GM18511 (cell line): ENCODE results near the gene DLGAP3.
"Not testable (repeated sequence)": the region's sequence is repeated elsewhere in the genome, so short reads cannot be mapped to it uniquely, and the experiment has no call there.

Experiments used
- ATAC-seq: cut with Tn5 transposase; IDR thresholded peaks from one replicate; pipeline ENCODE4 v1.9.1; 2021; ENCODE audit warnings: mild to moderate bottlenecking, moderate library complexity; ENCODE audit not compliant: unreplicated experiment

Gene DLGAP3

DNA sequence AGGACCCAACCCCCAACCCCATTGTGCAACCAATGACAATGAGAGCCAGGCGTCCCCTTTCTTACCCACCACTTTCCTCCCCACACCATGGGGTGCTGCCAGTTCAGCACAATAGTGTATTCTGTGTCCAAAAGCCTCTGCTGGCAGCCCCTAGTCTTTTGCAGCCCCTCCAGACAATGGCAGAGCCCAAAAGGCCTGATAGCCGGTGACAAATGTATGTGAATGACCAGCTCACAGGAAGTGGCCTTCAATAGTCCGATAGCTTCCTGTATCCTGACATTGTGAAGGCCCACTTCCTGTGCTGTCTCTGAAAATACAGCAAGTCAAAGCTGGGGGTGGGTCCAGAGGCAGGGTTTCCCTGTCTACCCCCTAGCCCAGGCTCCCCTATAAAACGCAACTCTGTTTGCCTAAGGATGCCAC lies 86.5 kb downstream of the DLGAP3 start:
- no peak for ATAC-seq

DNA sequence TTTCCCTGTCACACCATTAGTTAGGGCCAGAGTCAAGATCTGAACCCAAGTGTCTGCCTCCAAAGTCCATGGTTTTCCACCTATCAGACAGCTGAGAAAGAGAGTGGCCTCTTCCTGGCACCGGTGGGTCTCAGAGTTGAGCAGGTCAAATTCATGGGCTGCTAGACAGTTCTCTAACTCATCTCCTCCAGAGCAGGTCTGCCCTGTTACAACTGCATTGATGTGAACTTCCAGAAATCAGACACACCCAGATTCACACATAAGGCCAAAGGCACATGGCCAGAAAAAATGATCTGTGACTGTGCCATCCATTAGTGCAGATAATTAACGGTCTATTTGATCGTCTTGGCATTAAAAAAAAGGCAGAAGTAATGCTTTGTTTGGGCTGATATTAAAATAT lies 87.4 kb downstream of the DLGAP3 start:
- no peak for ATAC-seq

DNA sequence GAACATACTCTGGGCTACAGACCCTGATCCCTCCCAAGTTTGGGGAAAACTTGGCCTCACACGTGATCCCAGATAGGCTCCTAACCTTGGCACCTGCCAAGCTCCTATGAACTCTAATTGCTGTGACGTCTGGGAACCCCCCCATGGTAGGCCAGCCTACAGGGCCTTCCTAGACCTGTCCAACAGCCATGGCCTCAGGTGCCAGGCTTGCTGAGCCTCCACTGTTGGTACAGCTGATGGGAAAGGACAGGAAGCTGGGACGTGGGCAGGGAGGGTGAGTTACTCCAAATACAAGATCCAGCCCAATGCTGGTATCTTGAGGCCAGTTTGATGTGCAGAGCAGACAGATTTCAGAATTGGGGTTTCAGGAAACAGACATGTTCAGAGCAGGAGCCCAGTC lies 89.0 kb downstream of the DLGAP3 start:
- no peak for ATAC-seq

DNA sequence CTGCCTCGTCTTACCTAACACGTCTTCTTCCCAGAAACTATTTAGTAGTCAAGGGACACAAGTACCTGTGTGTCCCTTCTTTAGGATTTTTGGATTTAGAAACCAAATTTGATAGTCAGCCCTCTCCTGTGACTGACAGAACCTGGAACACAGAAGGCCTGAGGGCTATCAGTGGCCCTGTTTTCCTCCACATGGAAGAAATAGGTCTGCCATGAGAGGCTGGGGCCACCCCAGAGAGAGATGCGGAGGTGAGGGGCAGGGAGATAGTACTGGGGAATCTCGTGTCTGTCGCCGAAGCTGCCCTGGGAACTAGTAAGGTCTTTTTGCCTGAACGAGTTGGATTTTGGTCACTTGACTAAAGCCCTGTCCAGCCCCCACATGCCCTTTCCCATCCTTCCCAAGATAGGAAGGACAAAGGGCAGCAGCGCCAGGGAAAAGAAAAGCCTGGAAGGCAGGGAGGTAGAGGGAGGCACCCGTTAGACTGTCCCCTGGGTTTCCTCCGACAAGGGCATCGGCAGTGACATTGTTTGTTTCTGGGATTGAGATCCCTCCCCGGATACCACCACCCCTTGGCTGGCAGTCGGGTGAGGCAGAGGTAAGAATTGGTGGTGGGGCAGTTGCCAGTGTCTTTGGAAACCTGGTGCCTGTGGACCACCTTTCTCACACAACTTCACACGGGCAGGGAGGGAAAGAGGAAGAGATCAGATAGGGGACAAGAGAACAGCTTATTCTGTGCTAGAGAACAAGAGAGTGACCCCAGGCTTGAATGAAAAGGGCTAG lies 89.7 kb downstream of the DLGAP3 start:
- no peak for ATAC-seq

DNA sequence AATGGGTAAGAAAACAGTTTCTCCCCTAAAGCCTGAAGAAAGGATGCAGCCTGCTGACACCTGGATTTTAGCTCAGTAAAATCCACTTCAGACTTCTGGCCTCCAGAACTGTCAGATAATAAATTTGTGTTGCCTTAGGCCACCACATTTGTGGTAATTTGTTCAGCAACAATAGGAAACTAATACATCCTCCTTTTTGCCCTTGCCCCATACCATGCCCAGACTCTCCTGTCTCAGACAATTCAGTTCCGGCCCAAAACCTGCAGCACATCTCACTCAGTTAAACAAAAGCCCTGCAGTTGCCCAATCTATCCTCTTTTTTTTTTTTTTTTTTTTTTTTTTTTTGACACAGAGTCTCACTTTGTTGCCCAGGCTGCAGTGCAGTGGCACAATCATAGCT lies 95.7 kb downstream of the DLGAP3 start:
- ATAC-seq = no peak

DNA sequence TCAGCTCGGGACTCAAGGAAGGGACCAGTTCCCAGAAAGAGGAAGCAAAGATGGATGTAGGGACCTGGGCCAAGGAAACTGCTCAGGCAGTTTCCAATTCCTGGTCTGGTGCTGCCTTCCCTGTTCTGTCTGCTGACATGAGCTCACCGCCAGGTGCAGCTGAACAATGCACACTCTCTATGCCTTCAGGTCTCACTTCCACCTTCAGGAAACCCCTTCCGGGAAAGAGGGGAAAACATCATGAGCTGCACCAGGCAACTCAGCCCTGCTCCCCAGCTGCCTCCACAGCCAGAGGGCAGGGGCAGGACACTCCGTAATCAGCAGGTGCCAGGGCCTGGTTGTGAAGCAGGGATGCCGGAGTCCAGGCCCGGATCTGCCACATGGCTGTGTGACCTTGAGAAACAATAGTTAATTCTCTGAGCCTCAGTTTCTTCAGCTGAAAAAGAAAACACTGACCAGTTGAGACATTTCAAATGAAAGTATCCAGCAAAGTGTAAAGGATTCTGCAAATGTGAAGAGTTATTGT lies 97.7 kb downstream of the DLGAP3 start:
- ATAC-seq = no peak

DNA sequence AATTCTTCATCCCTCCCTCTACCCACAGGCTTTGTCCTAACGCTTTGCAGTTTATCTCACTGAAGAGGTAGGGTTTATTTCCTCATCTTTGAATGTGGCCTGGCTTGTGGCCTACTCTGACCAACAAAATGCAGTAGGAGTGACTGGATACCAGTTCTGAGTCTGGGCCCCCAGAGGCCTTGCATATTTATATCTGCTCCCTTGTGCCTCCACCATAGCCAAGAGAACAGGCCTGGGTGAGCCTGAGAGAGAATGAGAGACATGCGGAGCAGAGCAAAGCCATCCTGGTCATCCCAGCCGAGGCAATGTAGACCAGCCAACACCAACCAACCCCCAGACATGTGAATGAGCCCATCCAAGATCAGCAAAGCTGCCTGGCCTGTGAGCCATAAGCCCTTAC lies 100.2 kb downstream of the DLGAP3 start:
- ATAC-seq = no peak

DNA sequence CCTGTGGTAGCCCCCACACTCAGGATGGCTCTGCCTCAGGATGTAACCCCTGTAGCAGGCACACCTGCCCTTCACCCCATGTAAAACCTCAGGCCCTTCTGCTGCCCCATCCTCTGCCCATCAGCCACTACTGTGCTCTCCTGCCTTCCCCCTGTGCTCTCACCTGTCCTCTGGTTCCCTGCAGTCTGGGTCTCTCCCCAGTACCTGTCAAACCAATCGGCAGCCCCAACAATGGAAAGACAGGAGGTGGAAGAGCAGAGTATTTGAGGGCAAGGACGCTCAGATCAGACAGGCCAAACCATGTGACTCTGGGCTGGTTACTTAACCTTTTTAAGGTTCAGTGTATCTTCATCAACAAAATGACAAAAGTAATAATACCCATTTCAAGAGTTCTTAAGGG lies 100.8 kb downstream of the DLGAP3 start:
- ATAC-seq = no peak

DNA sequence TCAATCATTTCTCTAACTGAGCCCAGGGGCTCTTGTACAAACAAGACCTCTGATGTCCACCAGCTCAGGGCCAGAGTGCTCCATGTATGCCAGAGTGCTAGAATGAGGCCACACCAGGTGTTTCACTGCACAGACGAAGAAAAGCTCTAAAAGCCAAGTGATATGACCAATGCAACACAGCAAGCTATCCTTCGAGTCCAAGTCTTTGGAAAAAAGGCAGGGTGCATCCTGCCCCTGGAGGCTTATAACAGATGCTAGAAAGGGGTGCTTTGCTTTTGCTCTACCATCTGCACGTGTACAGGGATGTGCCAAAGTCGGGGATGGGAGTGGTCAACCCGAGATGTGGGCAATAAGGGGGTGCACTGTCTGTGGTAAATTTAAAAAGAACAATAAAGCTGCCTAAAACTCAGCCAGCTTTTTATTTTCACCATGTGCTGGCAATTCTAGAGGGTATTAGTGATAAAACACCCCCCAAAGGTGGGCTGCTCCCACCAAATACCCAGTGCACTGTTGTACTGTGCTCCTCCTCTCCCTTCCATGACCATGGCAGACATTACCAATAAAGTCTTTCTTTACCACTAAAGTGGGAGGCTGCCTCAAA lies 102.0 kb downstream of the DLGAP3 start:
- ATAC-seq = no peak

DNA sequence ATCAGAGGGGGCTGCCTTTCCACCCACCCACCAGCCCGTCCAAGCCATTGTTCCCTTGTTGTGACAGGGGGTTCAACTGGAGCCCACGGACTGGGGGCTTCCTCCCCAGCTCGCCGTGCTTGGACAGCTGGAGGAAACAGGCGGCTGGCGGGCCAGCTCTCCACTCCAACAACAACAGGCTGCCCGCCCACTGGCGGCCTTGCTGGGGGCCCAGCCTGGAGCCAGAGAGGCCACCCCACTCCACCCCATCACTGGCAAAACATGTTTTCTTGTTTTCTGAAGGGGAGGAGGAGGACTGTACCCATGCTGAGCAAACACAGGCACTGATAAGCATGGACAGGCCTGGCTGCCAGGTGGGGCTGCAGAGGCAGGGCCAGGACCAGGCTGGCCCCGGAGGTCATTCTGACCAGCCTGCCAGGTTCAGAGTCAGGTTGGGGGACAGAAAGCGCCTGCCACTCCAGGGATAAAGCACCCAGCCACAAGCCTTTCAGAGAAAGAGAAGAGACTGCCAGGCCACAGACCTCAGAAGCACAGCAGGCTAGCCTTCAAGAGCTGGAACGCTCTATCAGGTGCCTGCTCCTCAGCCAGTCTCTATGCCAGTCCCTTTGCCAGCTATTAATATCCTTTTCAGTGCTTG lies 103.9 kb downstream of the DLGAP3 start:
- ATAC-seq = no peak

DNA sequence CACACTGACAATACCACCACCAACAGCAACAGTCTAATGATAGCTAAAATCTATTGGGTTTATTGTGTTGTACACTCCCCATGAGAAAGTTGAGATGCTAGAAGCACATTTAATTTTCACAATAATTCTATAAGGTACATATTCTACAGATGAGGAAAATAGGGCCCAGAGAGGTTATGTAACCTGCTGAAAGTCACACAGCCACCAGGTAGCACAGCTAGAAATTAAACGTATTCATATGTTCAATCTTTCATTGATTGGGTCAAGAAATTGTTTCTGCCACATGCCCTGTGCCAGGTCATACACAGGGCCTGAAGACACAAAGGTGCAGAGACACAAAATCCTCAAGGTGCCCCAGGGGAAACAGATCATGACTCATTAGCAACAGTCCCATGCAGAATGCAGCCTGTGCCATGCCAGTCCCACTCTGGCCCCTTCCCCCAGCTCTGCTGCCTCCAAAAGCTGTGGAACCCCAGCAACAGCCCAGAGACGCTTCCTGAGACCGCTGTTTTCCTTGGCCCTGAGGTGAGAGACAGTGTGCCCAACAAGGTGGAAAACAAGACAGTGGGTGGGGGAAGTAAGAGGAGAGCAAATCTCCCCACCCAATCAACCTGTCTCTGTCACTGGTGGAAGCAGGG lies 104.5 kb downstream of the DLGAP3 start:
- ATAC-seq = no peak

DNA sequence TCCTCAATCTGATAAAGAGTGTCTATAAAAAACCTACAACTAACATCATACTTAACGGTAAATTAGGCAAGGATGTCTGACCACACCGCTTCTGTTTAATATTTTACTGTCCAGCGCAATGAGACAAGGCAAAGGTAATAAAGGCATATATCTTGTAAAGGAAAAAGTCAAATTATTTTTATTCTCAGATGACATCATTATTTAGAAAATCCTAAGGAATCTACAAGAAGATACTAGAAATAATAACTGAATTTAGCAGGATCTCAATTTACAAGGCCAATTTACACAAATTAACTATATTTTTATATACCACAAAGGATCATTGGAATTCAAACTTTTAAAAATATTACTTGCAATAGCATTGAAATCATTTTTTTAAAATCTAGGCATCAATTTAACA lies 107.2 kb downstream of the DLGAP3 start:
- no peak for ATAC-seq

DNA sequence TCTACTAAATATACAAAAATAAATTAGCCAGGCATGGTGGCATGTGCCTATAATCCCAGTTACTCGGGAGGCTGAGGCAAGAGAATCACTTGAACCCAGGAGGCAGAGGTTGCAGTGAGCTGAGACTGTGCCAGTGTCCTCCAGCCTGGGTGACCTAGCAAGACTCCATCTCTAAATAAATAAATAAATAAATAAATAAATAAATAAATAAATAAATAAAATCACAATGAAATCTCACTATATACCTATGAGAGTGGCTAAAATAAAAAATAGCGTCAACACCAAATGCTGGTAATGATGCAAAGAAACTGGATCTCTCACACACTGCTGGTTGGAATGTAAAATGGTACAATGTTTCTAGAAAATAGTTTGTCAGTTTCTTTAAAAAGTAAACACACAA lies 110.6 kb downstream of the DLGAP3 start:
- not testable (repeated sequence) for ATAC-seq

DNA sequence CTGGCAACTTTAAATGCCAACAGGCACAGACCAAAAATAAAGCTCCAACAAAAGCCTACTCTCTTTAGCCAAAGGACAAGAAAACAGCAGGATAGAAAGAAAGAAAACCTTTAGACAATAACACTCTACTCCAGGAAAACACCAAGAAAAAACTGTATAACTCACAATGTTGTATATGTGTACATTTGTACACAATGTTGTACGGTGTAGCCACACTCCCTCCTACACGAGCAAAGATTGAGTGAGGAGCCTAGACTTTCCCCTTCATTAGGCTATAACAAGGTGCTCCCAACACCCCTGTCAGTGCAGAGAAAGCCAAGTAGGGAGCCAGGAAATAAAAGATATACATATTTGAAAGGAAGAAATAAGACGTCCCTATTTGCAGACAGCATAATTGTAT lies 112.7 kb downstream of the DLGAP3 start:
- no peak for ATAC-seq

DNA sequence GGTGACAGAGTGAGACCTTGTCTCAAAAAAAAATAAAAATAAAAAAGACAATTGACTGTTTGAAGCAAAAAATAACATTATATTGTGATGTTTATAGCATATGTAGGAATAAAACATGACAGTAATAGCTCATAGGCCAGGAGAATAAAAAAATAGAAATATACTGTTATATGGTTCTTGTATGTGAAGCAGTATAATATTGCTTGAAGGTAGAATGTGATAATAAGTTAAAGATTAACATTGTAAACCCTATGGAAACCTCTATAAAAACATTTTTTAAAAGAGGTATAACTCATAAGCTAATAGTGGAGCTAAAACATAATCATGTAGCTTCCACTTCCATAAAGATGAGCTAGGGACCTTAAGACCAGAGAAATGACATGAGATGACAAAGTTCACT lies 113.1 kb downstream of the DLGAP3 start:
- no peak for ATAC-seq
